NCI-H2107 treated with DMSO at 0.1 percent for 48 hours (cell line): ENCODE results near the gene KIAA0319L.

ENCODE experiments used
- DNase-seq: peaks from one replicate; lab custom pipeline; 2025; ENCODE audit not compliant: unreplicated experiment; lab: John Stamatoyannopoulos, UW

Gene KIAA0319L

GRCh38 chr1:35449334-35450008 is 107.7 kb downstream of the KIAA0319L start:
- no peak for DNase-seq

DNA sequence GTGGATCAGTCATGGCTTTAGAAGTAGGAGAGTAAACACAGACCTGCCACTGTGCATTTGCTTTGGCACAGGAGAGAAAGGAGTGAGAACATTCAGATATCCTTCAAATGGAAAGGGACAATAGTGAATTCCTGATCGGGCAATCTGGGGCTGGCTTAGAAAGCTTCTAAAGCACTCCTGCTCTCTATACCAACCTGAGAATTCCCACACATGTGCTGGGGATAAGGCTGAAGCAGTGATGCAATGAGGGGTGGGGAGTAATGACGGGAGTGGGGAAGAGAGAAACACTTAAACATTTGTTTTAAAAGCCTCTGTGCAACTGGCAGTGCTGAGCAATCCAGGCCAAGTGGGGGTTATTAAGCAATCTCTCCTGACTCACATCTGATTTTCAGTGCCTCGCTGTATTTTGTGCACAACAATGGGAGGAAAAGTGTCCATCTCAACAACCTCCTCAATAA is 108.8 kb downstream of the KIAA0319L start:
- no peak for DNase-seq

DNA sequence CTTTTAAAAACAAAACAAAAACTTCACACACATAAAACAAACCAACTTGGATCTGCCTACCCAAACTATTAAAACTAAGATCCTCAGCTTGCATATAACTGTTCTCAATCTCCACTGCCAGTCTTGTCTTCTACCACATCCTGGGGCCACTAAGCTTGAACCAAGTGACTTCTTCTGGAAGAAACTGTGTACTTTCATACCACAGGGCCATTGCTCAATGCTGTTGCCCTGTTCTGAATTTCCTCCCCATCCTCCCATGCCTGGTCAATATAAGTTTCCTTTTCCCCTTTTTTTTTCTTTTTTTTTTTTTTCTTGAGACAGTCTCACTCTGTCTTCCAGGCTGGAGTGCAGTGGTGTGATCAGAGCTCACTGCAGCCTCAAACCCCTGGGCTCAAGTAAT is 109.9 kb downstream of the KIAA0319L start:
- no peak for DNase-seq

GRCh38 chr1:35444519-35444774 is 112.8 kb downstream of the KIAA0319L start:
- no peak for DNase-seq

- DNase-seq = no peak
Measured at GRCh38 chr1:35443768-35444518, 113.3 kb downstream of the KIAA0319L start.

- no peak for DNase-seq
Measured at GRCh38 chr1:35442734-35443133, 114.5 kb downstream of the KIAA0319L start.

DNA sequence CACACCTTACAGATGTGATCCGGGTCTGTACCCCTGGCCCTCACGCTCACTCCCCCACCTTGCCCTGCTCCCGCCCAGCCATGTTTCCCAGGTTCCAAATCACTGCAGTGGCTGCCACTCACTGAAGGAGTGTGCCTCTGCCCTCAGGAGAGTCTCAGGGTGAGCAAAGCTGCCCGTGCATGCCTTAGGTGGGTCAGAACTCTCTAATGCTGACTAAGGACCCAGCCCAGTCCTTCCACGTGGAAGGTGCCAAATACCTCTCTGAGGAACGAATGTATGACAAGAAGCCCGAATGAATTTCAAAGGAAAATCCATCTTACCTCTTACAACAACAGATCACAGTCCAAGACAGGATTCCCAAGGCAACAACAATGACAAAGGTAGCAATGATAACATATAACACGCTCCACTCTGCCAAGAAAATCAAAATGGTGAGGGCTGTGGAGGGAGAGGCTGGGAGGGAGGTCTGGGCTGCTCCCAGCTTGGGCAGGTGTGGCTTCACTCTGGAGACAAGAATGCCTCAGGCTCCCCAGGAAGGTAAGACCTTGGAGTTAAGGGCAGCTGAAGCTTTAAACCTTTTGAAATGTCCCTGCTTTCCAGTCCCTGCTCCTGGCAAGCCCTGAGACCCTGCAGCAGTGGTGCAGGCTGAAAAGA is 115.2 kb downstream of the KIAA0319L start:
- DNase-seq = no peak

GRCh38 chr1:35439626-35440025 is 117.6 kb downstream of the KIAA0319L start:
- DNase-seq = no peak

DNA sequence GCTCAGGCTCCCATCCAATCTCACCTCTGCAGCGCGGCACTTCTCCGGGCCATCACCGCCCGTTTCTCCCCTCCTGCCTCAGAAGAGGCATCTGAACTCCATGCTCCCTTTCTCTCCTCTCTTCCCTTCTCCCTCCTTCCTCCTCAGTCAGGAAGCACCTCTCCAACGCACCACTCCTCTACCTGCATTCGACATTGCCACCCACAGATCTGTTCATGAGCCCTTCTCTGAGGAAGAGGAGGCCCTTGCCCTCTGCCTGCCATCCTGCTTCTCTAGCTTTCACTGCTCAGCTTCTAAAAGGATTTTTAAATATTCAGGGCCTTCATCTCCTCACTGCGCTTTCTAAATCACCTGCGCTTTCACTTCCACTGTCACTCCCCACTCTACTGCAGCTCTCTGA is 120.0 kb downstream of the KIAA0319L start:
- no peak for DNase-seq

DNA sequence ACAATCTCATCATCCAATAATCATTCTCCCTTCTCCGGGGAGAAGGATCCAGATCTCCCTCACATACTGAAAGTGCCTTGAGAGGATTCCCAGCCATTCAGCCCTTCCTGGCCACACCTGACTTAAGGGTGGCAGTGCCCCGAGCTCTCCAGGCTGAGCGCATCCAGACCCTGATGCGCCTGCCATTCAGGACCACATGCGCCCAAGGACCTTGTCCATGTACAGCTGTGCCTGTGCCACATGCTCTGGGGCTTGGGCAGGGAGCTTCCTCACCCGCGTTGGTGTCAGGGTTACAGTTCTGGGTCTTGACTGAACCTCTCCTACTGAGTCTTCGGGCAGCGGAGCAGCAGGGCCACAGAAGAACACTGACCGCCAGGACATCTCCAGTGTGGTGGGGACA is 121.1 kb downstream of the KIAA0319L start:
- DNase-seq = no peak

- no peak for DNase-seq
Measured at GRCh38 chr1:35434703-35435102, 122.5 kb downstream of the KIAA0319L start.

DNA sequence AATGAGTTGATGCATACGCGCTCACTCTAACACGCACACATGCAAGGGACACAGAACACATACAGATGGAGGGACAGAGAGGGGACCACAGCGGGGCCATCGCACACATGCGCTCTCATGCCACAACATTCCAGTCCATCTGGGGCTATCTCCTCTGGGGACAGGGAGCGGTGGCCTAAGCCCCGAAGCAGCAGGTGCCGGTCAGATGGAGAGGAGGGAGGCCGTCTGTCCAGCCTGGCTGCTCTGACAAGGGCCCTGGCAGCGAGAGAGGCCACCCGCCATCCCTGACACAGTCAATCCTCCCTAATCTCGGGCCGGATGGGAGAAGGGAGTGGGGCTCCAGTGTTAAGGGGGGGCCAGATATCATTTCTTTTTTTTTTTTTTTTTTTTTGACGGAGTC is 123.5 kb downstream of the KIAA0319L start:
- DNase-seq = no peak

GRCh38 chr1:35432231-35432630 is 125.0 kb downstream of the KIAA0319L start:
- DNase-seq = no peak

DNA sequence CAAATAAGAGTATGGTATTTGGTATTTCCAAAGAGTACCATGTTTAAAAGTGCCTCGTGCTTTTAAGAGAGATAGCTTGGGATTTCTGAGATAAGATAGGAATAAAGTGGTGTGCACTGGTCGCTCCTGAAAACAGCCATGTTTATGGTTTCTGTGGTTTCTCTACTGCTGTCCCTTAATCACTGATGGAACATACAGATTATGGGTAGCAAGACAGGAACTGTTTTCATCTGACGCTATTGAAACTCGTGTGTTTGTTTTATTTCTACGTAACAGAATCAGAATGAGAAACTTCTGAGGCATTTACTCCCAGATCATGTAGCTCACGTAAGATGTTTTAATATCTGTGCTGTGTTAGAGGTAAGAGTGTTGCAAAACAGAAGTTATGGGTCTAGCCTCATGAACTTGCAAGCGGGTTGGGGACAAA is 126.0 kb downstream of the KIAA0319L start:
- DNase-seq = no peak

DNA sequence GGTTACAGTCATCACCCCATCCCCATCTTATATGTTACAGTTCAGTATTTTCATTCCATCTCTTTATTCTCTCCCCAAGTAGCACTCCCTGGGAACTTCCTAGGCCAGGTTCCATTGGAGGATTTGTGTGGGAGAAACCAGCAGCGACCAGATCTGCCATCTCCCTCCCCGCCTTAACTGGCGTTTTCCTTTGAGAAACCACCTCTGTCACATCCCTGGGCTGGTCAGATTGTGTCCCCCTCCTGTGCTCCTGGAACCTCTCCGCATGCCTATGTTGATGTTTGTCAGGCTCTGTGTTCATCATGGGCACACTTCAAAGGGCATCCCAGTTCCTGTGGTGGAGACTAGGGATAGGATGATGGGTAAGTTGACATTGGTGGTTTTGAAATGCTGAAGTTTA is 126.4 kb downstream of the KIAA0319L start:
- no peak for DNase-seq

- DNase-seq = no peak
Measured at GRCh38 chr1:35428360-35428759, 128.8 kb downstream of the KIAA0319L start.

DNA sequence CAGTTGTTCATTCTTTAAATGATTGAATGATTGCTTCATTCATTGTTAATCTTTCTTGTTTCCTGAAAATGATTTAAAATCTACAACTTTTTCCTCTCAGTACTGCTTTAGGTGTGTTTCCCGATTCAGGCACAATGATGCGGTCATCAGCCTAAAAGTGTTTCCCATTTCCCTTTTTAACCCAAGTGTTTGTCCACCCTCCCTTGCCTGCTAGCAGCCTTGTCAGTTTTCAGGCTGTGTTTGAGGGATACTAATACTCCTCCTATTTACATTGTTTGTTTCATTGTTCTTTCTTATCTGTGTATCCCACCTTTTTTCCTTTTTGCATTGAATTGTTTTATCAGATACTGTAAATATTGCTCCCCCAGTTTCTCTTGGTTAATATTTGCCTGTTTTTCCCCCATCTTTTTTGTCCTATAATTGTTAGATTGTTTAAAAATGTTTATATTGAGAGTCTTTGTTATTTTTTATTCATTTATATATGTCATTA is 131.1 kb downstream of the KIAA0319L start:
- DNase-seq = no peak

GRCh38 chr1:35408925-35409324 is 148.3 kb downstream of the KIAA0319L start:
- no peak for DNase-seq

GRCh38 chr1:35407743-35408142 is 149.5 kb downstream of the KIAA0319L start:
- no peak for DNase-seq

GRCh38 chr1:35406103-35406502 is 151.1 kb downstream of the KIAA0319L start:
- no peak for DNase-seq

DNA sequence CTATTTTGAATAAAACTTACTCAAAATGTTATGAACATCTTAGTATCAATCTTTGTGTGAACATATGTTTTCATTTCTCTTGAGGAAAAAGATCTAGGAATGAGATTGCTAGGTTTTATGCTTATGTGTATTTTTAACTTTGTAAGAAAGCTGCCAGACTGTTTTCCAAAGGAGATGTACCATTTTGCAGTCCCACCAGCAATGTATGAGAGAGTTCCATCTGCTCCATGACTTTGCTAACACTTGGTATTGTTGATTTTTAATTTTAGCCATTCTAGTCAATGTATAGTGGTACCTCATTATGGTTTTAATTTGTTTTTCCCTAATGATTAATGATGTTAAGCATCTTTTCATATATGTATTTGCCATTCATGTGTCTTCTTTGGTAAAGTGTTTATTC is 156.2 kb downstream of the KIAA0319L start:
- DNase-seq = no peak

DNA sequence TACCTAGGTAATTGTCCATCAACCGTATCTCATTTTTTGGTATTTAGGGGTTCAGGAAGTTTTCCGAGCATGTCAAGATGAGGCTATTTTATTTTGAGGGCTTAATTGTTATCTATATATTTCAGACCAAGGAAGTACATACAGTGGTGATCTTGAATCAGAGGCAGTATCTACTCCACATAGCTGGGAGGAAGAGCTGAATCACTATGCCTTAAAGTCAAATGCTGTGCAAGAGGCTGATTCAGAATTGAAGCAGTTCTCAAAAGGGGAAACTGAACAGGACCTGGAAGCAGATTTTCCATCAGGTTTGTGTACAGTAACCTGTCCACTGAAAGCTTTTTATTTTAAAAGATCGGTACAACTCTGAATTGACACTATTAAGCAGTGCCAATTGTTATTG is 158.5 kb downstream of the KIAA0319L start:
- DNase-seq = no peak
